NOMO-1 (cell line): ENCODE data around the gene EP400.

Experiments used
- DNase-seq, 2 experiments: peaks; one replicate each; lab custom pipeline; 2025; ENCODE audit not compliant: unreplicated experiment in 2 of 2; lab: John Stamatoyannopoulos, UW

EP400 gene

DNA sequence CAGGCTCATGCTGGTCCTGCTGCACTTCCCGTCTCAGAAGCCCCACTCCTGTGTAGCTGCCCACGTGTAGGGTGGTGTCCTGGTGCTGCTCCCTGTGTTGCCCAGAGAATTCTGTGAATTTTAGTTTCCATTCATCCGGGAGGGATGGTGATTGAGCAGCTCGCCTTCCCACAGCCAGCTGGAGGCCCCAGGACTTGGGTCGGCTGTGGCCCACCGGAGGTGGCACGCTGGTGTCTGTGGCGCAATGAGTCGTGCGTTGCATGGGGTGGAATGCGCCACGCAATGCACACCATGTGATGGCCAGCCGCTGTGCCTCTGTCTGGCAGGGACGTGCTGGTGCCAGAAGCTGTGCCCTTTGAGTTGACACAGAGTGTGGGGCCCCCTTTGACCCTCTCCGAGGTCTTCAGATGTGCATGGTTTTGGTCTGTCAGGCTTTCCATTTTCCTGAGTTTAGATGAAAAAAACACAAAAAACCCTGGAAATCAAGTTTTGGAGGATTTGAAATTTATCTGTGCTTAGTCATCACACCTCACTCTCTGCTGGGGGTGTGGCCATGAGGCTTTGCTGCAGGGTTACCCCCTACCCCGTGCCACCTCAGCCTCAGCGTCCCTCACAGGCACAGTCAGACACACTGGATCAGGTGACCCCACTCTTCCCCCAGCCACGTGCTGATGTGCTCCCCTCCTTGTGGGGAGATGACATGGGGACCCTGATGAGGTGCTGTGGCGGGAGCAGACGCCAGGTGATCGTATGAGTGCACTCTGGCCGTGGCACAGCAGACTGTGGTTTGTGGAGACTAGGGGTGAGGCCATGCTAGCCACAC is 64.6 kb downstream of the EP400 start:
- DNase-seq = no peak

DNA sequence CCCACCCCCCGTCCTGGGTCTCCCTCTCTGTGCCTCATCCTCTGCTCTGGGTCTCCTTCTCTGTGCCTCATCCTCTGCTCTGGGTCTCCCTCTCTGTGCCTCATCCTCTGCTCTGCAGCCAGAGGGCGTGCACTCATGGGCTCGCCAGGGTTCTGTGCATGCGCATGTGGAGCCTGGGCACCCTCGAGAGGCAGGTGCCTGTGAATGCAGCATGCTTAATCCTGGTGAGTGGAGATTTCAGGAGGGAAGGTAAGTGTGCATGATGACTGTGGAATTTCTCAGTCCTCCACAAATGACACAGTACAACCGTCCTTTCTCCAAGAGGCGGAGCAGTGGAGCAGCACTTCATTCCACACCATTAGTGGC is 65.2 kb downstream of the EP400 start:
- no peak for DNase-seq

DNA sequence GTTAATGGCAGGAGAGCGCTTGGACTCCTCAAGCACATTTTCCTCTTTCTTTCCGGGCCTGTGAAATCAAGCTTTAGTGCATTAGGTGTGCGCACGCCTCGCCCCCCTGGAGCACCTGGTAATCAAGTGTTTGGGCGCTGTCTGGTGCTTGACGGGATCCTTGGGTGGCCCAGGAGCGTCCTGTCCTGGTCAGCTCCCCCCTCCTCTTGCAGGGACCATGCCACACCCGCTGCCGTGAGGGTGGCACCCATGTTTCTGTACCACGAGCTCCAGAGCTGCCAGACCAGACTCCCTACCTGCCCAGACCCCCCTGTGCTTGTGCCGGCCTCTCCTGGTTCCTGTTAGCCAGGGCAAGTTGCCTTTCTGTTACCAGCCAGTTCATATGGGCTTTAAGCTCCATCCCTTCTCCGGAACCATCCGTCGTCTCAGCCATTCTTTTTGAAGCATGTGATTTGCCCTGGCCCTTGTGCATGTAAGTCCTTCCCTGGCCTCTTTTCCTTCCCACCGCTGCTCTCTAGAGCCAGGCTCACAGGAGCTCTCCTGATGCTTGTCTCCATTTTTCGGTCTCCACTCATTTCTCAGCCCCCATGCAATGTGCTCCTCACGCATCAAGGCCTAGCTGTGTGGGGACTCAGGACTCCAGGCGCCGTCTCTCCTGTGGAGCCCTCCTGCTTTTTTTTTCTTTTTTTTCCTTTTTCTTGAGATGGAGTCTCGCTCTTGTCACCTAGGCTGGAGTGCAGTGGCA is 66.1 kb downstream of the EP400 start:
- DNase-seq = no peak

DNA sequence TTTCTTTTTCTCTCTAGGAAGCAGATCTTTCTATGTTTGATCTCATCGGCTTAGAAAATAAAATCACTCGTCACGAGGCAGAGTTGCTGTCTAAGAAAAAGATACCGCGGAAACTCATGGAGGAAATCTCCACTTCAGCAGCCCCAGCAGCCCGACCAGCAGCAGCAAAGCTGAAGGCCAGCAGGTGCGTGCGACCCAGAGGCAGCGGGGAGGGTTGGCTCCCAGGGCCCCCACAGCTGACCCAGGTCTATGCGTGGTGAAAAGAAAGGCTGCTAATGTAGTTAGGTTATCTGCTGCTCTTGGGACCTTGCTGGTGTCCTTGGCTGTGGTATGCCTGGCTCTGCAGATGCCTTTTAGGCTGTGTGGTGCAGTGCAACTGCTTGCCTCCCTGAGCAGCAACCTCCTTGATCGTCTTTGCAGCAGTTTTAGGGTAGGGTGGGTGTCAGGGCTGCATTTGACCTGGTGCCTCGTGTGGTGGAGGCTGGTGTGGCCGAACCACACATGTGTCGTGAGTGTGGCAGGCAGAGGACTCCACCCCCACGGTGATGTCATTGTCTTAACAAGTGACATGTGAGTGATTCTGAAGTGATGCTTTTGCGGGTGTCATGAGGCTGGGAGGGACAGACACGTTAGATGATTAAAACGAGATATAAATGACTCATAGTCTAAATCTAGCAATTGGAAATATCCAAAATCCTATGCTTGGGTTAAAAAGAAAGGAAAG is 68.6 kb downstream of the EP400 start:
- DNase-seq = no peak

DNA sequence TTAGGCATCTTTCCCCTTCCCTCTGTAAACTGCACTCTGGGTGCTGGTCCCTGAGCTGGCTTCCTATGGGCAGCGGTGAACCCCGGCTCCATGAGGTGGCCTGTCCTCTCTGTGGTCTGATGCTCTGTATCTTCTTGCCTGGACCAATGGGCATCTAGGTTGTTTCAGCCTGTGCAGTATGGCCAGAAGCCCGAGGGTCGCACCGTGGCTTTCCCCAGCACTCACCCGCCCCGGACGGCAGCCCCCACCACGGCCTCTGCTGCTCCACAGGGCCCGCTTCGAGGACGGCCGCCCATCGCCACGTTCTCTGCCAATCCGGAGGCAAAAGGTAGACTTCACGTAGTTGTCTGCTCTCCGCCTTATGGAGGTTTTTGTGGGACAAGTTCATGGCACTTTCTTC is 70.1 kb downstream of the EP400 start:
- DNase-seq = no peak

DNA sequence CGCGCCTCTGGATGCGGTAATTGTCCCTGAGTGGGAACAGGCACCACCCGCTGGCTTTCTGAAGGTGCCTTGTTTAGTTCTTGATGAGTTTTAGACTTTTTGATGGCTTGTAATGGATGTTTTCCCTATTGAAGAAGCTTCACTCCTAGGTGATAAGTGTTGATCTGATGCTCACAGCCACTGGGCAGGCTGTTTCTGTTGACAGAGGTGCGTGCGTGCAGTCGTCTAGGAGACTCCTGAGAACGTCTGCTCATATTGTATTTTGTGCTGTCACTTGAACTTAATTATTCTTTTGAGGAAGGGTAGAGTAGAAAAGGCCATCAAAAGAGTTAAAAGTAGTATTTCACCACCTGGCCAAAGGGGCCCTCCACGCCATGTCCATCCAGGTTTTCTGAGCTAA is 70.5 kb downstream of the EP400 start:
- no peak for DNase-seq

DNA sequence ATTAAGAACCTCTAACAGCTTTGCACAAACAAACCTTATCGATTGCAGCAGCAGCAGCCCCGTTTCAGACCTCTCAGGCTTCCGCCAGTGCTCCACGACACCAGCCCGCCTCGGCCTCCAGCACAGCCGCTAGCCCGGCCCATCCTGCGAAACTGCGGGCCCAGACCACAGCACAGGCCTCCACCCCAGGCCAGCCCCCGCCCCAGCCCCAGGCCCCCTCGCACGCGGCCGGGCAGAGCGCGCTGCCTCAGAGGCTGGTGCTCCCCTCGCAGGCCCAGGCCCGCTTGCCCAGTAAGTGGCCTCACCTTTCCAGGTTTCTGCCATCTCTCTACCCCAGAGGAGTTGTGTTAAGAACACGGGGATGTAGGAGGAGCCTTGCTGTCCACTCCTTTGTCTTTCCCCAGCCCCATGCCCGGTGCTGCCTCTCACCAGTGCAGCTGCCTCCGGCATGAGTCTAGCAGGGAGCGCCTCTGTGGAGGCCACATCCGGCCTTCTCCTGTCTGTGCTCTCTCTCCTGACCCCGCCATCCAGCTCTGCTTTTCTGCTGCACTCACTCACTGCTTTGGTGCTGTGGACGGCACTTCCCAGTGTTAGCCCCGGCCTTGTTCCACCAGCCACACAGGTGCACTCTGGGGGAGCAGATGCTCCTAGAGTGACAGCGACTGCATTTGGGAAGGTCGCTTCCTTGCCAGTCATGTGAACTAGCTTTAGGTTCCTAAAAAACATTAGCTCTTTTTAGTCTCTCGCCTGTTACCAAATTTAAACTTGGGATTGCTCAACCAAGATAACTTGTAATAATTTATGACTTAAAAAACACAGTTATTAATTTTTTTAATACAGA is 71.5 kb downstream of the EP400 start:
- DNase-seq = no peak

DNA sequence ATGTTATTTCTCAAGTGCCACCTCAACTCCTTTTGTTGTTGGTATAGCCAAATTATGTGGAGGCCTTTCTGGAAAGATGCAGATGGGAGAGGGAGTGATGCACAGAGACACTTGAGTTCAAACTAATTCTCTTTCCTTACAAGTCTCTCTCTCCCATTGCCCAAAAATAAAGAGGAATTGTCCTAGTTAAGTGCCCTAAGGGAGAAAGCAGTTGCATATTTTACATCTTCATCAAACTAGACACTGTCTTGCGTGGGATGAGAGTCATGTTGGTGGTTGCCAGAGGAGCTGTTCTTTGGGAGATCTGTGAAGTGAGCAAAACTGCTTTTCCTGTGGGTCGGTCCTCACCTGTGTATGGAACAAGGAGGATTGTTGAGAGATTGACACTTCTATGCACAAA is 72.2 kb downstream of the EP400 start:
- no peak for DNase-seq

DNA sequence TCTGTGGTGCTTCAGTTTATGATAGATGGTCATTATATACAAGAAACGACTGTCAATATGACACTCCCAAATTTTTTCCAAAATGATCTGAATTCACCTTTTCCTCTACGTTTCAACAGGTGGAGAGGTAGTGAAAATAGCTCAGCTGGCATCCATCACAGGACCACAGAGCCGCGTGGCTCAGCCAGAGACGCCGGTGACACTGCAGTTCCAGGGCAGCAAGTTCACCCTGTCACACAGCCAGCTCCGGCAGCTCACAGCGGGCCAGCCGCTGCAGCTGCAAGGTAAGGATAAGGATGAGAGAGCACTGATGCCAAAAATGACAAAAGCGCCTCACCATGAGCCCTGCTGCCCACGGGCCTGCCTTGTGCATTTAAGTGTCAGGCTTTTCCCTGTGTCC is 73.9 kb downstream of the EP400 start:
- no peak for DNase-seq

DNA sequence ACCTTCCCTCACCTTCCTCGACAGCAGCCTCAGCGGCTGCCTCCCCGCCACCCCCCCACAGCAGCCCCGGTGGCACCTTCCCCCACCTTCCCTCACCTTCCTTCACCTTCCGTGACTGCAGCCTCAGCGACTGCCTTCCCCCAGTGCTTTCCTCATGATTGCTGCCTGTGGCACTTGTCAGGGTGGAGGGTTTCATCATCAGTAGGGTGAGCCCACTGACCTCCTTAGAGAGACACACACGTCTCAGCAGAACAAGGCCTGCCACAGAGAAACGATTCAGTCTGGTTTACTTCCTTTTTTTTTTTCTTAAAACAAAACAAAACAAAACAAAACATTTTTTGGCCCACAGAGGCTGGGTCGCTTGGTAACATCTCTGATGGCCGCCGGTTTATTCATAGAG is 75.0 kb downstream of the EP400 start:
- peak; percentile 27 to 72 for DNase-seq

DNA sequence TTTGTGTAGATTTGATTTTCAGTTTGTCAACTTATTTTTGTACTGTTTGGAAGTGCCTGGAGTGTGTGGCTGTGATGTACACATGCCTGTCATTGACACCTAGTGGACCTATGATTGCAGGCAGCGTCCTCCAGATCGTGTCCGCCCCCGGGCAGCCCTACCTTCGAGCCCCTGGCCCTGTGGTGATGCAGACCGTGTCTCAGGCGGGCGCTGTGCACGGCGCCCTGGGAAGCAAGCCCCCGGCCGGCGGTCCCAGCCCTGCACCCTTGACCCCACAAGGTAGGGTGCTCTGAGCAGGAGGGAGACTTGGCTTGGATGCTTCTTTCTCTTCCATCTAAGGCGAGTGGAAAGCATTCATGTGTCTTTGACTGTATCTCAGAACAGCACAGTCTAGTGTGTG is 75.8 kb downstream of the EP400 start:
- no peak for DNase-seq

DNA sequence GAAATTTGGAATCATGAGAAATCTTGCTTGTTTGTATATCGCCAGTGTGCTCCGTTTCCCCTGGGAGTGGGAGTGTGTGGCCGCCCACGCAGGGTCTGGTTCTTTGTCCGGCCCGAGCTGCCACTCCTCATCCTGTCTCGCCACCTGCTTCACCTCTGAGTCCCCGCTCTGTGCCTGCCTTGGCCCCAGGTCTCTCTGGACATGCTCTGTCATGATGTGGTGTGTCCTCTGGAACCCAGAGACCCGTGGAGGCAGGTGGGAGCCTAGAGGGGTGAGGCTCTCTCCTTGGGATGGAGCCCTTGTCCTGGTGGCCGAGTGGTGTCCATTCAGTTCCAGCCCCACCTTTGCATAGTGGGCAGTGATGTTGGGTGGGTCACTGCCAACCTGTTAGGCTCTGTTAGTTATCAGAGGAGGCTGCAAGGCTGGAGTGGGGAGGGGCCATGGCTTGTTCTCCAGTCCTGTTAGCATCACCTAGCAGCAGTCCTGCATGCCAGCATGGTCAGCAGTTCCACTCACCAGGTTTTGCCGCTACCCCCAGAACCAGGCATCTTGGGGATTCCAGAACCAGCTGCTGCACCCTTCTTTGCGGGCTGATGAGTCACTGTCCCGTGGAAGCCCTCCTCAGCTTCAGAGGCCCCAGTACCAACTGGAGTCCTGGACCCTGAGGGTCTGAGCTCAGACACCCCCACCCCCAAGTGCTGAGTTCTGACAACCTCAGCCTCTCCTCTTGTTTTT is 76.5 kb downstream of the EP400 start:
- DNase-seq = no peak

DNA sequence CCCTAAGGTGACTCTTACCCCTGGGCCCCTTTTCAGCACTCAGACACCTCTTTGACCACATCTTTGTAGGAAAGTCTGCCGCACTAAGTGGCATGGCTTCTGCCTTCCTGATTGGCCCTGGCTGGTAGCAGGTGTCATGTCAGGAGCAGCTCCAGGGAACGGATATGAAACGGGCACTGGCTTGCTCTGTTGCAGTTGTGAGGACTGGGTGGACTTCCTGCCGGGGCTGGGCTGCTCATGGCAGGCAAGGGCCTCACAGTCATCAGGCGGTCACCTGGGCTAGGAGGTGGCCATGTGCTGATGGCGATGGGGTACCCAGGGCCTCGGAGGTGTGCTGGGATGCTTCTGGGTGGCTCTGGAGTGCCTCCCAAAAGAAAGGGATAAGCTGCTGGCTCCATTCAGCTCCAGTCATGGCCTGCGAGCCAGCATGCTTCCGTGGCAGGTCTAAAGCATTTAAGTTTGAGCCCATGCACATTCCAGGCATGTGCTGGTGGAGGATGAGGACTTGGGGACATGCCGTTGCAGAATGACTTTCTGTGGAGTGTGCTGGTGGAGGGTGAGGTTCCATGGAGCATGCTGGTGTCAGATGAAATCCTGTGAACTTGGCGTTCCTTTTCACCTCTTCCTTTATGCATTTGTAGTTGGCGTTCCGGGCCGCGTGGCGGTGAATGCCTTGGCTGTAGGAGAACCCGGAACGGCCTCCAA is 77.2 kb downstream of the EP400 start:
- DNase-seq = no peak

DNA sequence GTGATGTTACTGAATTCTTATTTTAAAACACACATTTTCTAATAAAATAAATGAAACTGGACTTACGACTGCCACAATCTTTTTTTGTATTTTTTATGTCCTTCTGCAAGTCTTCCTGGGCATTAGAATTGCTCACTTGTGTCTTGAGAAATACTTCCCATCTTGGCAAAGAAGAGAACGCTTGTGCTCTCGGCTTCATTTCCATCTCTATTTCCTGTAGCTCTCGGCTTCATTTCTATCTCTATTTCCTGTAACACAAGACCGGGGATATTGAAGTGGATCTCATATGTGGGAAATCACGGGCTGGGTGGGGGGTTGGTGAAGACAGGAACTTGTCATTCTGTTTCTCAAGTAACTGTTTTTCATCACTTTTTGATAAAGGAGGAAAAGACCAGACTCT is 77.9 kb downstream of the EP400 start:
- no peak for DNase-seq

DNA sequence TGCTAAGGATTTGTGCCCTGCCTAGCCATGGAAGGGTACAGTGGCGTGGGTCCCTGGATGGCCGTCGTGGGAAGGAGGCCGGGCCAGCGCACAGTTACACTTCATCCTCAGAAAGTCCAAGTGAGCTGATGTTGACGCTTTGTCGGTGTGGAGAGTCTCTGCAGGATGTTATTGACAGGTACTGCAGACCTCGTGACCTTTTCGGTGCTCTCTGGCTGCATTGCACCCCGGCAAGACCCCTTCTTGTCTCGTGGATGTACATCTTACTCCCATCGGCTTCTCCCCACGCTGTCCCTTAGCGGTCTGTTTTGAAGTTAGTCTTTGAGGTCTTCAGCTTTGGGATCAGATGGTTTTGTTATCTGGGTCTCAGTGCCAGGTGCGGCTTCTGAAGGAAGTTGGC is 78.4 kb downstream of the EP400 start:
- no peak for DNase-seq

DNA sequence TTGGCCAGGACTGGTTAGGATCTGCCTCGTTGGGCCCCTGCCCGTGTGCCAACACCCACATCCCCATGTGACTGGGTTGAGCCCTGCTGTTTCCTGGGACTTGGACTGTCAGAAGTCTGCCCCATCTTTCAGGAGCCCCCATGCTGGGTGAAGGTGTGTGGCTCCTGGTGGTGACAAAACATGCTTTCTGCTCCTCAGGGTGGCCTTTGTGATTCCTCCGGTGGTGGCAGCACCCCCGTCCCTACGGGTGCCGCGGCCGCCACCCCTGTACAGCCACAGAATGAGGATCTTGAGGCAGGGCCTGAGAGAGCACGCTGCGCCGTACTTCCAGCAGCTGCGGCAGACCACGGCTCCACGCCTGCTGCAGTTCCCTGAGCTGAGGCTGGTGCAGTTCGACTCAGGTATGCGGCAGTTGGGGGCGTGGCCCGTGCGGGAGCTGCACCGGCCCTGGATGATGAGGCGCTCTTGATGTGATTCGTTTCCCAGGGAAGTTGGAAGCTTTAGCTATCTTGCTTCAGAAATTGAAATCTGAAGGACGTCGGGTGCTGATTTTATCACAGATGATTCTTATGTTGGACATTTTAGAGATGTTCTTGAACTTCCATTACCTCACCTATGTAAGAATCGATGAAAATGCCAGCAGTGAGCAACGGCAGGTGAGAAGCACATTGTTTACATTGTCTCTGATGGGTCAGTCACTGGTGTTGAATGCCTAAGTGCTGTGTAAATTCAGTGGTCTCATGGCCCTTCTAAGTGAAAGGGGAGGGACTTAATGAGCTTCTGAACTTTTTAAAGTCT is 80.0 kb downstream of the EP400 start:
- DNase-seq = no peak

DNA sequence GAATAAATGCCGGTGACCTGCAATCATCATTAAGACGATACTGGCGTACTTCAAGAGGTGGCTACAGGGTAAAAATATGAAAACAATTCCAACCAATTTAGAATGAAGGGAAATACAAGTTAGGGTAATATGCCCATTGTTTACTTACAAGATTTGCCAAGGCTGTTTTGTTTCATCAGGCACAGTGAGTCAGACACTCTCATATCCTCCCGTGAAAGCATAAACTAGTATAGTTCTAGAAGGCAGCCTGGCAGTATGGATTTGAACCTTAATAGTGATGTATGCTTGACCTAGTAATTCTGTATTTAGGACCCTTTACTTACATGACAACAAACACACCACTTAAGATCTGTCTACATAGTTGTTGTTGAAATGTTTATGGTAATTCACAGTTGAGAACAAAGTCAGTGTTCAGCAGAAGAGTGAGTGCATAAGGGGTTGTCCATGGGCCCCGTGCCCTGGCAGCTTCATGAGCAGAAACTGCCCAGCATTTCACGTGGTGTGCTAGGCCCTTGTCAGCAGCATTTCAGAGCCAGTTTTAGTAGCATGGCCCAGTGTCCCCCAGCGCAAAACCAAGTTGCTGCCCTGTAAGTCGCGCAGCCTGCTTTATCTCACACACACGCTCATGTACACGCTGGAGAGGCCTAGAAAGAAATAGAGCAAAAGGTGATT is 80.8 kb downstream of the EP400 start:
- DNase-seq = no peak

DNA sequence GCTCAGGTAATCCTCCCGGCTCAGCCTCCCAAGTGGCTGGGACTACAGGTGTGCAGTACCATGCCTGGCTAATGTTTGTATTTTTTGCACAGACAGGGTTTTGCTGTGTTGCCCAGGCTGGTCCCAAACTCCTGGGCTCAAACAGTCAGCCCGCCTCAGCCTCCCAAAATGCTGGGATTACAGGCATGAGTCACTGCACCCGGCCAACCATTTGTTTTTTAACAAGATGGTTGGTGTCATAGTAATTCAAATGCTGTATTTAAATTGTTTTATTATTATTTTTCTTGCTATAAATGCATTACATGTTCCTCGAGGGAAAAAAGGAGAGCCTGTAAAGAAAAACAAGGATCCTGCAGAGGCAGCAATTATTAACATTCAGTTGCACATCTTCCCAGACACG is 83.9 kb downstream of the EP400 start:
- DNase-seq = no peak
